ENCODE results near the gene TSPAN9. TPM values are rescaled to one million over a fixed set of nuclear protein-coding genes. Genes with fewer than 3 reads are reported as not detected.

The TSPAN9 gene
- total and polyA plus RNA-seq, 9 of the 15 experiments (the other 6 are each of a cell fraction or from before 2014, with no cell fraction given) = 0.23 to 2.1 (median 0.60) TPM; not detected in 2

- WGBS (ENCODE audit: insufficient coverage, low coverage, missing lambda C conversion rate) = 4% methylated on average over 9 of the region's 9 CpGs
- POLR2A ChIA-PET = interaction anchor here (1.0 kb wide), 1 partner anchor 19 kb away, joined by 3 read pairs; no protein-coding TSS in a partner anchor
- H3K4me3 ChIP-seq = no peak overlapping the region
- ATAC-seq (no peak), FAIRE-seq (no peak), DNase-seq (ENCODE audit: extremely low read depth in 1 of 4, low spot score in 3 of 4) (no peak)
- intact Hi-C loops (cut with micrococcal nuclease) (no loop called here), in situ Hi-C loops (cut with MboI) (no loop called here)
- H3K27me3 ChIP-seq (ENCODE audit: control insufficient read depth in 2 of 2, insufficient read depth in 2 of 2, low read length in 2 of 2) = peaks cover 0 to 15% of the 10 kb centered on the region in 2 experiments; a peak in 3 of 5 replicates
- TF ChIP-seq ELF2 (CRISPR knock-in tag; IDR thresholded peaks at IDR 0.05) = no peak
- TF ChIP-seq HINFP (tag; conservative IDR thresholded peaks at IDR 0.05; ENCODE audit: low read depth) = no peak
- no peak for TF ChIP-seq THRA (IDR thresholded peaks at IDR 0.05)
- no peak for TF ChIP-seq ZBTB26 (CRISPR knock-in tag; IDR thresholded peaks at IDR 0.05)
- no peak for TF ChIP-seq BRD9 (IDR thresholded peaks at IDR 0.05; ENCODE audit: low read depth, partially characterized antibody)
- no peak for TF ChIP-seq POLR2H (tag; IDR thresholded peaks at IDR 0.05; ENCODE audit: low read depth)
- TF ChIP-seq CXXC5 (CRISPR knock-in tag; IDR thresholded peaks at IDR 0.05) = no peak
- no peak for TF ChIP-seq ZC3H4 (CRISPR knock-in tag; IDR thresholded peaks at IDR 0.05; ENCODE audit: borderline replicate concordance)
- no peak for TF ChIP-seq KHSRP (IDR thresholded peaks at IDR 0.05)
- no peak overlapping the region for H3K27ac ChIP-seq (ENCODE audit: extremely low read depth, low read depth, low read length)
- no peaks in the 10 kb centered on the region for H3K79me2 ChIP-seq (ENCODE audit: control insufficient read depth, insufficient read depth, low read length)
- no peaks in the 10 kb centered on the region for H3K9me3 ChIP-seq (replicated peaks; ENCODE audit: control insufficient read depth, insufficient read depth, low read depth, low read length)
- H2AFZ ChIP-seq (ENCODE audit: low read depth, low read length) = no peak overlapping the region
- H3K36me3 ChIP-seq (ENCODE audit: control insufficient read depth, insufficient read depth, low read length) = no peaks in the 10 kb centered on the region
- CTCF ChIA-PET (ENCODE audit: low intra/inter-chr PET ratio) = no interaction called here
- no peak overlapping the region for H3K4me2 ChIP-seq (ENCODE audit: insufficient read depth, low read length)
- 0 out of 2 replicates have a peak, but pooled peaks cover 4% of the 10 kb centered on the region for H4K20me1 ChIP-seq (replicated peaks; ENCODE audit: control insufficient read depth, insufficient read depth, low read length)
- no peaks in the 10 kb centered on the region for H3K4me1 ChIP-seq (replicated peaks in 1 of 2; ENCODE audit: control insufficient read depth in 2 of 2, insufficient read depth in 2 of 2, low read length in 2 of 2)
- BruUV-seq (replicated peaks) = no TSS peak
- H3K9ac ChIP-seq (ENCODE audit: insufficient read depth in 1 of 2, low read depth in 2 of 2, low read length in 2 of 2) = no peak overlapping the region
- no peaks in the 10 kb centered on the region for H3K9me1 ChIP-seq (ENCODE audit: control insufficient read depth, insufficient read depth, low read length)
Measured at GRCh38 chr12:3247629-3248161, 170.5 kb downstream of the TSPAN9 start.

Measured in K562 (cell line).